ENCODE measurements around the gene TTC23.

GRCh38 chr15:99201408-99202175, 47.8 kb downstream of the TTC23 start:
- TF ChIP-seq E2F4 (CRISPR knock-in tag; IDR thresholded peaks at IDR 0.05; ENCODE audit: borderline replicate concordance, low read depth) (no peak), SP1 (CRISPR knock-in tag; conservative IDR thresholded peaks at IDR 0.05) (no peak), ZNF317 (CRISPR knock-in tag; IDR thresholded peaks at IDR 0.05; ENCODE audit: borderline replicate concordance, low read depth) (no peak)

All from WTC11 (cell line).